Breast epithelium (tissue), 3 donors: Measurements from ENCODE around the gene SLC17A2.

ENCODE experiments used
- POLR2A ChIP-seq: fragments of 450-650 bp; IDR thresholded peaks from one replicate; pipeline ENCODE4 v1.6.1; 2016; ENCODE audit warnings: antibody characterized with exemption, mild to moderate bottlenecking, moderate library complexity
- POLR2AphosphoS5 ChIP-seq, 3 donors: sonication (generic); formaldehyde crosslinking; IDR thresholded peaks; one replicate each; pipeline ENCODE4 v1.6.1; 2017; ENCODE audit warnings: antibody characterized with exemption in 3 of 3
- TF ChIP-seq, protein P1 (sequence below), 3 donors: fragments of 450-650 bp; IDR thresholded peaks; one replicate each; pipeline ENCODE4 v1.5.1; 2016 to 2017; ENCODE audit warnings: antibody characterized with exemption in 3 of 3, mild to moderate bottlenecking in 3 of 3, moderate library complexity in 3 of 3

GRCh38 chr6:25953733-25954132, 23.2 kb upstream of the SLC17A2 start:
- TF ChIP-seq POLR2AphosphoS5 (IDR thresholded peaks at IDR 0.05), result no peak
- TF ChIP-seq, protein P1, sequence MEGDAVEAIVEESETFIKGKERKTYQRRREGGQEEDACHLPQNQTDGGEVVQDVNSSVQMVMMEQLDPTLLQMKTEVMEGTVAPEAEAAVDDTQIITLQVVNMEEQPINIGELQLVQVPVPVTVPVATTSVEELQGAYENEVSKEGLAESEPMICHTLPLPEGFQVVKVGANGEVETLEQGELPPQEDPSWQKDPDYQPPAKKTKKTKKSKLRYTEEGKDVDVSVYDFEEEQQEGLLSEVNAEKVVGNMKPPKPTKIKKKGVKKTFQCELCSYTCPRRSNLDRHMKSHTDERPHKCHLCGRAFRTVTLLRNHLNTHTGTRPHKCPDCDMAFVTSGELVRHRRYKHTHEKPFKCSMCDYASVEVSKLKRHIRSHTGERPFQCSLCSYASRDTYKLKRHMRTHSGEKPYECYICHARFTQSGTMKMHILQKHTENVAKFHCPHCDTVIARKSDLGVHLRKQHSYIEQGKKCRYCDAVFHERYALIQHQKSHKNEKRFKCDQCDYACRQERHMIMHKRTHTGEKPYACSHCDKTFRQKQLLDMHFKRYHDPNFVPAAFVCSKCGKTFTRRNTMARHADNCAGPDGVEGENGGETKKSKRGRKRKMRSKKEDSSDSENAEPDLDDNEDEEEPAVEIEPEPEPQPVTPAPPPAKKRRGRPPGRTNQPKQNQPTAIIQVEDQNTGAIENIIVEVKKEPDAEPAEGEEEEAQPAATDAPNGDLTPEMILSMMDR (IDR thresholded peaks at IDR 0.05), result no peak
- no peak for TF ChIP-seq POLR2A
